GM19035 (cell line): ENCODE results near the gene OR2AT4.
"Not testable (repeated sequence)": the region's sequence is repeated elsewhere in the genome, so short reads cannot be mapped to it uniquely, and the experiment has no call there.

Experiments
- ATAC-seq: cut with Tn5 transposase; IDR thresholded peaks from one replicate; pipeline ENCODE4 v1.9.1; 2021; ENCODE audit not compliant: unreplicated experiment

The OR2AT4 gene

DNA sequence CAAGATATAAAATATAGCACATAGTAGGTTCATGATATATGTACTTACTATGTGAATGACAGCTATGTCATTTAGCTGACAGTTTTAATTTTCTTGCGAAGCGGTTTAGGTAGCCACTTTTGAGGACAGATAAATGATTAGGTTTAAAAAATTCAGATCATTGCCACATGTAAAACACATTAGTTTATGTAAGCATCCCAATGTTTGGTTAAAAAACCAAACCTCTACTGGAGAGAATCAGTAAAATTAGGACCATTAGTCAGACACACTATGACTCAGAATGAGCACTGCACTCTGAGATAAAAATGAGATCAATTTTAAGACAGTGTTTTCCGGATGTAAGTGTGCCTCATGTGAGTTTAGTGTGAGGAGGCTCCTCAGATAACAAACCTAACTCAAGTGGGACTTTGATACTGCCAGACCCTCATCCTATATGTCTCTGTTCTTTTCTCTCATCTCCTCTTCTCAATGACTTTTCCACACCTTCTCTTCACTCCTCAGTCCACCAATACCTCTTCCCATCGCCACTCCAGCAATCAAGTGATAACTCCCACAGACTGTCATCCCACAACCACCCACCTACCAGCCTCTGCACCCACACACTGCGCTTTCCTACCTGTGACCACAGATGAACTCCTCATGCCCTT, 6.8 kb upstream of the OR2AT4 start:
- ATAC-seq: no peak

DNA sequence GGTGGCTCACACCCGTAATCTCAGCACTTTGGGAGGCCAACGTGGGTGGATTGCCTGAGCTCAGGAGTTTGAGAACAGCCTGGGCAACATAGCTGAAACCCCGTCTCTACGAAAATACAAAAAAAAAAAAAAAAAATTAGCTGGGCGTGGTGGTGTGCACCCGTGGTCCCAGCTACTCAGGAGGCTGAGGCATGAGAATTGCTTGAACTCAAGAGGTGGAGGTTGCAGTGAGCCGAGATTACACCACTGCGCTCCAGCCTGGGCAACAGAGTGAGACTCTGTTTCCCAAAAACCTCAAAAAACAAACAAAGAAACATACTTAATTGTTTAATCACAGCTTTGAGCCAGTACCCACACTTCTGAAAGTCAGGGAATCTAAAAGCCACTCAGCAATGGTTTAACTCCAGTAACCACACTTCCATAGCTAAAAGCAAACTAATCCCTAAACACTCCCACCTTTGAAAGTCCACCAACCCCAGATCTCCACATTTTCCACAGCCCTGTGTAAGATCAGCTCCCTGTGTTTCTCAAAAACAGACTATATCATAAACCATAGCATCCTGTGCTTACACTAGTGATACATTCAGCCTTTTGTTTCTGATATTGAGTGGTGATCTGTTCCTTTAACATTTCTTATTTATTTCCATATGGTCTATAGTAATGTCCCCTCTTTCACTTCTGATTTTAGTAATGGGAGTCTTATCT, 4.9 kb upstream of the OR2AT4 start:
- no peak for ATAC-seq

DNA sequence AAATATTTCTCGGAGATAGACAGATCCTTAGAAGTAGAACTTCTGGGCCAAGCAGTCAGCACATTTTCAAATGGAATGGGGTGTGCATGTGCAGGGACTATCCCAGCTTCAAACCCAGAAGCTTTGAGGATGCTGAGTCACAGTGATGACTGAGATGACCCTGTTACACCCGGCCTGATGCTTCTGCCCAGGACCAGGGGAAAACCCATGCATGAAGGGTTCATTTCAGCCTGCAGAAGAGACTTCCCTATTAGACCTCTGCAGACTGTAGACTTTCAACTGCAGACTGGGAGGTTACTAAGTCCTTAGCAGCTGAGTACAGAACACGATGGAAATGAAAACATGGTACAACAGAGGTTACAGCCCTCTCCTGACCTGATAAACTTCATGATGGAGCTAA, 3.6 kb upstream of the OR2AT4 start:
- ATAC-seq: peak; percentile 89

DNA sequence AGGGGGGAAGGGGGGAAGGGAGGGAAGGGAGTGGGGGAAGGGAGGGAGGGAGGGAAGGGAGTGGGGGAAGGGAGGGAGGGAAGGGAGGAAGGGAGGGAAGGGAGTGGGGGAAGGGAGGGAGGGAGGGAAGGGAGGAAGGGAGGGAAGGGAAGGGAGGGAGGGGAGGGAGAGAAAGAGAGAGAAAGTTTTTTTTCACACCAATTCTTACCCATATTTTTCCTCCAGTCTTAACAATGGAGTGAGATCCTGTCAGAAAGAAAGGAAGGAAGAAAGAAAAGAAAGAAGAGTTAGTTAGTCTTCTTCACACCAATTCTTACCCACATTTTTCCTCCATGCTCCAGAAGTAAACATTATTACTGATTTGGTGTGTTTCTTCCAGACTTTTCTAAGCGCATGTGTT, 3.0 kb upstream of the OR2AT4 start:
- no peak for ATAC-seq

DNA sequence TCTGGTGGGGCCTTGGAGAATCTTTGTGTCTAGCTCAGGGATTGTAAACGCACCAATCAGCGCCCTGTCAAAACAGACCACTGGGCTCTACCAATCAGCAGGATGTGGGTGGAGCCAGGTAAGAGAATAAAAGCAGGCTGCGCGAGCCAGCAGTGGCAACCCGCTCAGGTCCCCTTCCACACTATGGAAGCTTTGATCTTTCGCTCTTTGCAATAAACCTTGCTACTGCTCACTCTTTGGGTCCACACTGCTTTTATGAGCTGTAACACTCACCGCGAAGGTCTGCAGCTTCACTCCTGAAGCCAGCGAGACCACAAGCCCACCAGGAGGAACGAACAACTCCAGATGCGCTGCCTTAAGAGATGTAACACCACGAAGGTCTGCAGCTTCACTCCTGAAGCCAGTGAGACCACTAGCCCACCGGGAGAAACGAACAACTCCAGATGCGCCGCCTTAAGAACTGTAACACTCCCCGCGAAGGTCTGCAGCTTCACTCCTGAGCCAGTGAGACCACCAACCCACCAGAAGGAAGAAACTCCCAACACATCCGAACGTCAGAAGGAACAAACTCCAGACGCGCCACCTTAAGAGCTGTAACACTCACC, 2.3 kb upstream of the OR2AT4 start:
- ATAC-seq: not testable (repeated sequence)

DNA sequence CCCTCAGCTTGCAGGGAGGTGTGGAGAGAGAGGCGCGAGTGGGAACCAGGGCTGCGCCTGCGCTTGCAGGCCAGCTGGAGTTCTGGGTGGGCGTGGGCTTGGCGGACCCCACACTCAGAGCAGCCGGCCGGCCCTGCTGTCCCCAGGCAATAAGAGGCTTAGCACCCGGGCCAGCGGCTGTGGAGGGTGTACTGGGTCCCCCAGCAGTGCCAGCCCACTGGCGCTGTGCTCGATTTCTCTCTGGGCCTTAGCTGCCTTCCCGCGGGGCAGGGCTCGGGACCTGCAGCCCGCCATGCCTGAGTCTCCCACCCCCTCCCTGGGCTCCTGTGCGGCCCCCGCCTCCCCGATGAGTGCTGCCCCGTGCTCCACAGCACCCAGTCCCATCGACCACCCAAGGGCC, 1.5 kb upstream of the OR2AT4 start:
- ATAC-seq: not testable (repeated sequence)

DNA sequence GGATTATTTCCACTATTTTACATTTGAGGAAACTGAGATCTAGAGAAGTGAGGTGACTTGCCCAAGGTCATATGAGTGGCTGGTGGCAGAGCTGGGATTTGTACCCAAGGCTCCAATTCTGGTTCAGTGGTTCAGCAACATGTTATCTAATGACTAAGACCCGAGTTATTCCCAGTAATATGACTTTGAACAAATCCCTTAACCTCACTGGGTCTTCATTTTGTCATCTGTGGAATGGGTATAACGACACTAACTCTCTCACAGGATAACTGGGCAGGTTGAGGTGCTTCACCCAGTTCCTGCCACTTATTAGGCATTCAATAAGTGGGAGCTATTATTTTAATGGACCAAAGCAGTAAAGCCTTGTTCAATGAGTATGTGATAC, 489 bp upstream of the OR2AT4 start:
- no peak for ATAC-seq

DNA sequence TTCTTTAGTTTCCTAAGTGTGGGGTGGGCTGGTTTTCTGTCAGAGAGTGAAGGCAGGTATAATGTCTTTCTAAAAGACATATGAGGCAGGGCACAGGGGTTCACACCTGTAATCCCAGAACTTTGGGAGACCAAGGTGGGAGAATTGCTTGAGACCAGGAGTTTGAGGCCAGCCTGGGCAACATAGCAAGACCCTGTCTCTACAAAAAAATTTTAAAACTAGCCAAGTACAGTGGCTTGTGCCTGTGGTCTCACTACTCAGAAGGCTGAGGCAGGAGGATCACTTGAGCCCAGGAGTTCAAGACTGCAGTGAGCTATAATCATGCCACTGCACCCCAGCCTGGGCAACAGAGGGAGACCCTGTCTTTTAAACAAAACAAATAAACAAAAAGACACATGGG, 2.3 kb downstream of the OR2AT4 start:
- ATAC-seq: not testable (repeated sequence)

DNA sequence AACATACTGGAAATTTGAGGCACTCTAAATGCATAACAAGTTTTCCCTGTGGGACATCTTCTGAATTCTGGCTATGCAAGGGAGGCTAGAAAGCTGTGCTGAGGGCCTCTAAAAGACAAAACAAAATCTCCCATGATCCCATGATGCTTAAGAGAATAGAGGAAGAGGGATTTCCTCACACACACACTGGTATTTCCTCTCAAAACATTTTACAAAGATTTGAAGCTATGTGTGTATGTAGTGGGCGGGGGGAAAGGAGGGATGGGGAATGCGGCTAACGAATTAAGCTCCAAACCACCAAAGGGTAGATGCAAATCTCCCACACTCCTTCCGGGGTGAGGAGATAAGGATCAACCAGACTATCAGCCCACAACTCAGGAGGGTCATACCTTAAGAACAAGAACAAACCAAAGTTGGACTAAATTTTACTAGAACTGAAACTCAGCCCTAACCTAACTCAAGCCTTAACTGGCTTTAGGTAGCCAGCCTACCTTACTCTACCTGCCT, 6.0 kb downstream of the OR2AT4 start:
- ATAC-seq: no peak

DNA sequence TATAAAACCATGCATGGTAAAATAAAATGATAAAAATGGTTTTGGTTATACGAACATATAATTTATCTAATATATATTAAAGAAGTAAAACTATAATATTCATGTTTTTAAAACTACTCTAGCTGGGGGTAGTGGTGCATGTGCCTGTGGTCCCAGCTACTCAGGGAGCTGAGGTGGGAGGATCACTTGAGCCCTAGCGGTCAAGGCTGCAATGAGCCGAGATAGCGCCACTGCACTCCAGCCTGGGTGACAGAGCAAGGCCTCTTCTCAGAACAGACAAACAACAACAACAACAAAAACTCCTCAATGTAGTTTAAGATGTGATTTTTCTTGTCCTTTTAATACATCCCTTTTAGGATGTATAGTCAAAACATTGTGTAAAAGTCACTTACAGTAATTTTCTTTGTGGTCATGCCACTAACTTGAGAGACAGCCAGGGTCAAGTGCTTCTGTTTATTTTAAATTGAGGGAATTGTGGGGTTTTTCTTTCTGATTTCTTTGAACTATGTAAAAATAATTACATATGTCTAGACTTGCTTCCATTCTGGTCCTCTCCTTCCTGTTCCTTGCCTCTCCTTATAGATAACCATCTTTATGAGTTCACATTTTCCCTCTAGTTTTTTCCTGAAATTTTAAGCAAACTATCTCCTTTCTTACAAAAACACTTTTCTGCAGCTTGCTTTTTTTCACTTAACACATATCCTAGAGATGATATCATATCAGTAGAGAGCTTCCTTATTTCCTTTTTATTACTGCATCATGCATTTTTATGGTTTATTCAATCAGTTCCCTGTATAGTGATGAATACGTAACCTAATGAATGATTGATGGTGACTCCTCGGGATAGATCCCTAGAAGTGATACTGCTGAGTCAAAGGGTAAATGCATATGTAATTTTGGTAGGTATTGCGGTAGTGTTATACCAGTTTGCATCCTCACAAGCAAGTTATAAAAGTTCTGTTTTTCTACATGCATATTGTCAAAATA, 9.1 kb downstream of the OR2AT4 start:
- no peak for ATAC-seq

DNA sequence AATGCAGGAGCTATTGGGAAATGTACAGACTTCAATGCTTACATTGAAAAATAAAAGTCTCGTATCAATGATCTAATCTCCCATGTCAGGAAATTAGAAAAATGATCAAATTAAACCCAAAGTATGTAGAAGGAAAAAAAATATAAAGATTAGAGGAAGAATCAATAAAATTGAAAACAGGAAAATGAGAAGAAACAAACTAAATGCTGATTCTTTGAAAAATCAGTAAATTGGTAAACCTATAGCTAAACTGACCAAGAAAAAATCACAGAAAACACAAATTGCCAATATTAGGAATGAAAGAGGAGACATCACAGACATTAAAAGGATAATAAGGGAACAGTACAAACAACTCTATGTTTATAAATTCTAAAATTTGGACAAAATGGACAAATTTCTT, 11.8 kb downstream of the OR2AT4 start:
- no peak for ATAC-seq

DNA sequence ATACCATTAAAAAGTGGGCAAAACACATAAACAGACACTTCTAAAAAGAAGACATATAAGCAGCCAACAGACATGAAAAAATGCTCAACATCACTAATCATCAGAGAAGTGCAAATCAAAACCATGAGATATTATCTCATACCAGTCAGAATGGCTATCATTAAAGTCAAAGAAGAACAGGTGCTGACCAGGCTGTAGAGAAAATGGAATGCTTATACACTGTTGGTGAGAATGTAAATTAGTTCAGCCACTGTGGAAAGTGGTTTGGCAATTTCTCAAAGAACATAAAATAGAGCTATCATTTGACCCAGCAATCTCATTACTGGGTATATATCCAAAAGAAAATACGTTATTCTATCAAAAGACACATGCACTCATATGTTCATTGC, 13.5 kb downstream of the OR2AT4 start:
- ATAC-seq: no peak

DNA sequence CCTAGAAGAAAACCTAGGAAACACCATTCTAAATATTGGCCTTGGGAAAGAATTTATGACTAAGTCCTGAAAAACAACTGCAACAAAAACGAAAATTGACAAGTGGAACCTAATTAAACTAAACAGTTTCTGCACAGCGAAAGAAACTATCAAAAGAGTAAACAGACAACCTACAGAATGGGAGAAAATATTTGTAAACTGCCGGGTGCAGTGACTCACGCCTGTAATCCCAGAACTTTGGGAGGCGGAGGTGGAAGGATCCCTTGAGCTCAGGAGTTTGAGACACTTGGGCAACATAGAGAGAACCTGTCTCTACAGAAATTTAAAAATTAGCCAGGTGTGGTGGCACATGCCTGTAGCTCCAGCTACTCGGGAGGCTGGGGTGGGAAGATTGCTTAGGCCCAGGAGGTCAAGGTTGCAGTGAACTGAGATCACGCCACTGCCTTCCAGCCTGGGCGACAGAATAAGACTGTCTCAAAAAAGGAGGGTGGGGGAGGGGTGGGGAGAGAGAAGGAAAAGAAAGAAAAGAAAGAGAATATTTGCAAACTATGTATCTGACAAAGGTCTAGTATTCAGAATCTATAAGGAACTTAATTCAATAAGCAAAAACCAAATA, 14.0 kb downstream of the OR2AT4 start:
- no peak for ATAC-seq

DNA sequence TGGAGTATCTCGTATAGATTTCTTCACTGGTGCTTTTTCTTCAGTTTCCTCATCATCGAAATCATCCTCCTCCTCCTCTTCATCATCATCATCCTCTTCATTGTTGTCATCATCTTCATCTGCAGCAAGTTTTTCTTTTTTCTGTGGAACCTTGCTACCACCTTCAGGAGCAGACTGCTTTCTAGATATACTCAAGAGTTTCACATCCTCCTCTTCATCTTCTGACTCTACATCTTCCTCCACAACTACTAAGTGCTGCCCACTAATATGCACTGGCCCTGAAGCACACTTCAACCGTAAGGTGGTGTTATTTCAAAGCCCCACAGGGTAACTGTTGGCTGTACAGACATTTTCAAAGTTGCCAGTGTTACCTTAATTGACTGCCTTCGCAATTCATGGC, 17.1 kb downstream of the OR2AT4 start:
- ATAC-seq: no peak

DNA sequence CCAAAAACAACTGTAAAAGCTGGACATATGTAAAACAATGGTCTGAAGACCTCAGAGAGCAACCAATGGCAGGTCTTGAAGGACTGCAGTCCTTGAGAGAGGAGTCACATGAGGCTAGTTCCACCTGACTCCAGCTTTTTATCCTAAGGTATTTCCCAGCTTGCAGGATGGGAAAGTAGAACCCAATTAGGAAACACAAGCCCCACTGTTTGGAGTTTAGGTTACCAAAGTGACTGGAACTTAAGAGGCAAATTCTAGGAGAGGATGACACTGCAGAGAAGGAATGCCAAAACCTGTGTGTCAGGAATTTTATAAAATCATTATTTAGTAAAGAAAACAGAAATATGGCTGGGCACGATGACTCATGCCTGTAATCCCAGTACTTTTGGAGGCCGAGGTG, 18.4 kb downstream of the OR2AT4 start:
- no peak for ATAC-seq

DNA sequence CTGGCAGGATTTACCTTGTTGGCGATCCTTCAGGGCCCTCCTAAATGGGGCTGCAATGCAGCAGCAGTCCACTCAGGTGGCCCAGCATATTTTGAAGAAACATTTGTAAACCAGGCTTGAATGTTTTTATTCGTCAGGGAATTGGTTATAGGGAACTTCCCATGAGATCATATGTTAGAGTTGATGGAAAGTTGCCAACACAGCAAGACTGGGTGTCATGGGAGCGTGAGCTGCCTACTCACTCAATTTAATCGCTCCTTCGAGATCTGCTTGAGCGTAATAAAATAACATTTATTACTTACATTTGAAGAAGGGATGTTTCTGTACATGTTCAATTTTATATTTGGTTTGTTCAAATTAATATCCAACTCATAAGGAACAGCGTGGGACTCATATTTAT, 19.4 kb downstream of the OR2AT4 start:
- no peak for ATAC-seq

DNA sequence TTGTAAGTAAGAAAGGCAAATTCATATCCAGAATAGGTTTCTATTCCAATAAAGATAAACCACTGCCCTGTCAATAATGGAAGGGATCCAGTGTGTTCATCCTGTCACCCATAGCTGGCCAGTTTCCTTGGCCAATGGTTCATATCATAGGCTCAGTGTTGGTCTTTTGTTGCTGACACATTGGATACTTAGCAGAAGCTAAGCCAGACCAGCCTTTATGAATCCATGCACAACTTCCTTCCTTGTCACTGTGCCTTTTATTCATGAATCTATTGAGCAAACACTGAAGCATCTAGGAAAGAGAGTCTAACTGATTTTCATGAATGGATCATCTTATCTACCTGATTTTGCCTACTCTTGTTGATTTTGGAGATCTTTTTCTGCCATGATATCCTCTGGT, 20.0 kb downstream of the OR2AT4 start:
- ATAC-seq: no peak

DNA sequence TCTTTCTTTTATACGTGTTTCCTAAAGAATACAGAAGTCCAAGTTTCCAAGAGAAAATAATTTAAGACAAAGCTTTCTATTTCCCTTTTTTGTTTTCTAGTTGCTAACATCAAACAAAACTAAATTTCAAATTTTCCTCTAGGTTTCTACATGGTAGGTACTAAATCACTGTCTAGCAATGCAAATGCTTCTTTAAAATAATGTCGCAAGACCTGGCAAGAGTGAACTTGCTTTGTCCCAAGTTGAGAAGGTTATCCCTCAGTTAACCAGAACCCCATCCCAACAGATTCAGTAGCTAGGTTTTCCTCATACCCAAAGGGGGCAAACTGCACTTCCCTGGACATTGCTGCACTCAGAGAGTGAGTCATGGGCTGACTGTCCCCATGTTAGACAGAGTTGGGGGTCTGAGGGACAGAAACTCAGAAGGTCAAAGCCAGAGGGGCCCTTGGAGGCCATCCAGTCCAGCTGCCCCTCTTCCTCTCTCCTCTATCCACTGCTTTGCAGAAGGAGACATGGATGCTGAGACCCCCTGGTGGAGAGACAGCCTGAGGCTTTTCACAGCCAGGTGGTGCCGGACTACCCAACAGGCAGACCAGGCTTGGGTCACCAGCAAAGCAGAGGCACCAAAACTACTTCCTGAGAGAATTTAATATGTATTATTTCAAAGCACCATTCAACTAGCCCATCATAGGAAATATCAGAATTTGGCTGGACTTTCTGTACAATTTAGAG, 23.1 kb downstream of the OR2AT4 start:
- no peak for ATAC-seq

DNA sequence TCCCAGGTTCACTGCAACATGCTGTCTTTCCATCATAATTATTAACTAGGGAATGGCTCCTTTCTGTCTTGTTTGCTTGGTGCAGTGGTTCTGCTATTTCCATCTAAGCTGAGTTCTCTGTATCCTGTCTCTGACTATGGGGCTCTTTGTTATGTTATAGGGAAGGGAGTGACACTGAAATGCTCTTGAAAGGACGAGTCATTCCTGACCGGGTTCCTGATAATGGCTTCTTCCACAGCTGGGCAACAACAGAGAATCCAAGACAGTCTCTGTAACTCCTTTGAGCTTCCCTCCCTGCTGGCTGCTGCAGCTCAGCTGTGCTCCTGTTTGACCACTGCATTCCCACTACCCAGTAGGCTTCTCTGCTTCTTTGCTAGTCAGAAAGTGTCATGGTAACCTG, 24.1 kb downstream of the OR2AT4 start:
- no peak for ATAC-seq

DNA sequence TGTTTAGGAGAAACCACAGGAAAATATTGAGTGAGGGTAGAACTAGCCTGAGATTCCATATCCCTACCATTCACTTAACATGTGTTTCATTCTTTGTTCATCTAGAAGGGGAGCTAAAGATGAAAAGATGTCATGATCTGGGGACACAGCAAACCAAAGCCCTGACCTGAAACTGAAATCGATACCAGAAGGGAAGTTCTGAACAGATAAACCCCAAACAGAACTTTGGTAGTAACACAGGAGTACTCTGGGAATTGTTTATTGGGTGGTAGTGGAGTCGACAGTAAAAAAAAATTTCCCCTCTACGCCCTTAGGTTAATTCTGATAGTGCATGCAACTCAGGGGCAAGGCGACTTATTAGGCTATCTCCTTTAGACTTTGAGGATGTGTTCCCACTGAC, 27.2 kb downstream of the OR2AT4 start:
- no peak for ATAC-seq
